K562 (cell line): ENCODE data around the gene MRM2. TPM values are rescaled to one million over a fixed set of nuclear protein-coding genes. Genes with fewer than 3 reads are reported as not detected.

Experiments used
- ATAC-seq: fragments of 200-7000 bp; cut with Tn5 transposase; 3 replicates; pipeline ENCODE4 v1.9.1; 2020; ENCODE audit warnings: moderate library complexity
- BruUV-seq: library from RNA; stranded (reverse); fragments of 400-500 nt; replicated peaks from 2 replicates; lab custom pipeline; 2021; lab: Mats Ljungman, UMichigan
- CTCF ChIA-PET: fragments of 300-600 bp; formaldehyde crosslinking; extraction: SDS; loops from one replicate; lab custom pipeline; 2021; ENCODE audit warnings: low intra/inter-chr PET ratio; lab: Yijun Ruan, JAX
- POLR2A ChIA-PET: fragments of 300-600, 350-650 bp; sonication (Branson Sonifier 250); formaldehyde crosslinking; extraction: SDS; loops from one replicate; lab custom pipeline; 2021; ENCODE audit warnings: antibody characterized with exemption, inconsistent platforms; lab: Yijun Ruan, JAX
- DNase-seq, 4 experiments: peaks; one replicate each; pipeline versions ENCODE4 v3.0.0 to v3.0.0-alpha.2; 2011 to 2018; ENCODE audit warnings: low spot score in 3 of 4, mixed read lengths in 3 of 4; ENCODE audit errors: extremely low read depth in 1 of 4
- FAIRE-seq: peaks from 2 replicates; lab custom pipeline; 2011; peaks lifted over from hg19 to GRCh38; lab: Jason Lieb, UNC
- H2AFZ ChIP-seq: 2 replicates; pipeline ENCODE4 v1.6.0; 2011; ENCODE audit warnings: low read depth, low read length, control low read depth, inconsistent platforms
- H3K27ac ChIP-seq: fragments of 200-600 bp; 3 replicates; pipeline ENCODE4 v1.8.0; 2011; ENCODE audit warnings: low read depth, mild to moderate bottlenecking, control low read depth, inconsistent platforms, low read length, moderate library complexity, mixed read lengths; ENCODE audit errors: extremely low read depth
- H3K27me3 ChIP-seq, 2 experiments: fragments of 300-600 bp in 1 of 2; 2 replicates in 1 of 2; 3 replicates in 1 of 2; pipeline versions ENCODE4 v1.6.0 to v1.8.0; 2011; ENCODE audit warnings: inconsistent platforms in 2 of 2, low read length in 2 of 2, mild to moderate bottlenecking in 1 of 2, mixed read lengths in 1 of 2, moderate library complexity in 1 of 2; ENCODE audit not compliant: control insufficient read depth in 2 of 2, insufficient read depth in 2 of 2
- H3K36me3 ChIP-seq: fragments of 300-600 bp; 3 replicates; pipeline ENCODE4 v1.8.0; 2011; ENCODE audit warnings: mild to moderate bottlenecking, low read length, inconsistent platforms; ENCODE audit not compliant: control insufficient read depth, insufficient read depth
- H3K4me1 ChIP-seq, 2 experiments: fragments of 200-600 bp in 1 of 2; replicated peaks in 1 of 2; 2 replicates in 1 of 2; 3 replicates in 1 of 2; pipeline versions ENCODE4 v1.5.1 to v1.8.0; 2011; ENCODE audit warnings: inconsistent platforms in 2 of 2, low read length in 2 of 2, mild to moderate bottlenecking in 1 of 2, mixed read lengths in 1 of 2, moderate library complexity in 1 of 2; ENCODE audit not compliant: control insufficient read depth in 2 of 2, insufficient read depth in 2 of 2
- H3K4me2 ChIP-seq: 2 replicates; pipeline ENCODE4 v1.6.1; 2011; ENCODE audit warnings: low read length, control low read depth, inconsistent platforms, mixed read lengths; ENCODE audit not compliant: insufficient read depth
- H3K4me3 ChIP-seq: fragments of 200-600 bp; sonication (generic), shearing (Covaris generic); 2 replicates; pipeline ENCODE4 v1.5.1; 2016; ENCODE audit warnings: control low read depth, inconsistent platforms
- H3K79me2 ChIP-seq: fragments of 200-600 bp; 3 replicates; pipeline ENCODE4 v1.8.0; 2011; ENCODE audit warnings: low read length, inconsistent platforms; ENCODE audit not compliant: control insufficient read depth, insufficient read depth
- H3K9ac ChIP-seq, 2 experiments: 2 replicates each; pipeline versions ENCODE4 v1.6.0 to v1.6.1; 2011; ENCODE audit warnings: low read depth in 2 of 2, low read length in 2 of 2, control low read depth in 1 of 2, inconsistent platforms in 1 of 2, mild to moderate bottlenecking in 1 of 2, mixed read lengths in 1 of 2; ENCODE audit not compliant: insufficient read depth in 1 of 2
- H3K9me1 ChIP-seq: one replicate; pipeline ENCODE4 v1.6.0; 2011; ENCODE audit warnings: inconsistent platforms, mild to moderate bottlenecking, low read length, moderate library complexity; ENCODE audit not compliant: control insufficient read depth, insufficient read depth
- H3K9me3 ChIP-seq: replicated peaks from 2 replicates; pipeline ENCODE4 v1.5.1; 2011; ENCODE audit warnings: low read depth, low read length, inconsistent platforms; ENCODE audit not compliant: control insufficient read depth, insufficient read depth
- H4K20me1 ChIP-seq: replicated peaks from 2 replicates; pipeline ENCODE4 v1.6.1; 2011; ENCODE audit warnings: low read length, inconsistent platforms, mixed read lengths; ENCODE audit not compliant: control insufficient read depth, insufficient read depth
- ZNF133 ChIP-seq: fragments of 250-450 bp; sonication (Bioruptor Pico); IDR thresholded peaks from 2 replicates; pipeline ENCODE4 v1.4.0; 2020; ENCODE audit warnings: mild to moderate bottlenecking
- ZNF3 ChIP-seq: fragments of 250-450 bp; sonication (Bioruptor Pico); IDR thresholded peaks from 2 replicates; pipeline ENCODE4 v1.5.0; 2021; ENCODE audit warnings: mild to moderate bottlenecking, moderate library complexity
- WGBS: fragments of 100-300 bp; shearing (Covaris generic); methylation state at CpG from one replicate; pipeline ENCODE4 v1.1.6; 2016; ENCODE audit warnings: low coverage, mixed read lengths; ENCODE audit not compliant: insufficient coverage; ENCODE audit errors: missing lambda C conversion rate; 5-methylcytosine and 5-hydroxymethylcytosine counted together
- in situ Hi-C: fragments of 300-500 bp; cut with MboI; formaldehyde crosslinking; loops from 4 replicates; pipeline ENCODE4 v1.15.0; 2018; ENCODE audit warnings: inconsistent platforms, mixed read lengths
- intact Hi-C: fragments of 100-400 bp; cut with micrococcal nuclease; formaldehyde crosslinking; loops from 2 replicates; pipeline ENCODE4 v1.14.2; 2022
- polyA plus RNA-seq, 8 experiments: library from polyadenylated mRNA; depleted of rRNA in 4 of 8; stranded (reverse) in 5 of 8; unstranded in 3 of 8; fragments of >200 nt; fragmentation: Nextera tagmentation in 2 of 8; fragmentation: Illumina TruSeq in 1 of 8; extraction: Ambion mirVana in 2 of 8; extraction: Trizol in 1 of 8; gene quantifications; 2 replicates each; pipeline versions ENCODE4 v1.2.1 to v1.2.3, GENCODE V29; 2011 to 2014; ENCODE audit warnings: inconsistent platforms in 1 of 8, missing spikeins in 1 of 8
- total RNA-seq, 7 experiments: library from RNA; depleted of rRNA in 6 of 7; stranded (reverse); fragments of >200 nt in 6 of 7; fragmentation: Illumina TruSeq in 2 of 7; extraction: Trizol in 2 of 7; gene quantifications; 2 replicates each; pipeline versions ENCODE4 v1.2.1 to v1.2.3, GENCODE V29; 2011 to 2021; ENCODE audit warnings: low replicate concordance in 1 of 7
- TF ChIP-seq, protein P1 (sequence below): sonication (generic); formaldehyde crosslinking; IDR thresholded peaks from 2 replicates; pipeline ENCODE4 v1.8.0; 2022; ENCODE audit warnings: mild to moderate bottlenecking, missing genetic modification reagents

MRM2 gene
- total and polyA plus RNA-seq, 9 of the 15 experiments (the other 6 are each of a cell fraction or from before 2014, with no cell fraction given) = 32.4 to 116 (median 50.5) TPM

DNA sequence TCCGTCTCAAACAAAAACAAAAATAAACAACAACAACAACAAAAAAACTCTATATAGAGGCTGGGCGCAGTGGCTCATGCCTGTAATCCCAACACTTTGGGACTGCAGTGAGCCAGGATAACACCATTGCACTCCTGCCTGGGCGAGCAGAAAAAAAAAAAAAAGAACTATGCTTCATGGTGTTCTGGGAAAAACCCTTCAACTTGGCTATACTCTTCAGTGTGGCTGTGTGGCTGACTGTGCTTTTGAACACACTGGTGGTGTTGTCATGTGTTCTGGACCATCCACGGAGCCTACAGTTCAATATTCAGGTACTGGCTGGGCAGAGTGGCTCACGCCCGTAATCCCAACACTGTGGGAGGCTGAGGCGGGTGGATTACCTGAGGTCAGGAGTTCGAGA, 45.7 kb upstream of the MRM2 start:
- Histone ChIP-seq H2AFZ (no peak overlapping the region), H3K9ac (no peak overlapping the region), H3K27ac (no peak overlapping the region), H3K9me3 (no peaks in the 10 kb centered on the region), H3K4me3 (no peak overlapping the region), H3K79me2 (peaks cover 6% of the 10 kb centered on the region), H4K20me1 (no peaks in the 10 kb centered on the region), H3K27me3 (no peaks in the 10 kb centered on the region), H3K36me3 (peaks cover 10% of the 10 kb centered on the region; the same call in 2 of the 3 replicates), H3K4me1 (peaks cover 3 to 11% of the 10 kb centered on the region in 2 experiments; a peak in 4 of 5 replicates), H3K4me2 (no peak overlapping the region), H3K9me1 (no peaks in the 10 kb centered on the region)
- CTCF ChIA-PET = no interaction called here
- POLR2A ChIA-PET = no interaction called here
- no TSS peak for BruUV-seq
- ATAC-seq (no peak), DNase-seq (no peak), FAIRE-seq (no peak)
- no peak for TF ChIP-seq ZNF3 (CRISPR knock-in tag)
- TF ChIP-seq, protein P1, sequence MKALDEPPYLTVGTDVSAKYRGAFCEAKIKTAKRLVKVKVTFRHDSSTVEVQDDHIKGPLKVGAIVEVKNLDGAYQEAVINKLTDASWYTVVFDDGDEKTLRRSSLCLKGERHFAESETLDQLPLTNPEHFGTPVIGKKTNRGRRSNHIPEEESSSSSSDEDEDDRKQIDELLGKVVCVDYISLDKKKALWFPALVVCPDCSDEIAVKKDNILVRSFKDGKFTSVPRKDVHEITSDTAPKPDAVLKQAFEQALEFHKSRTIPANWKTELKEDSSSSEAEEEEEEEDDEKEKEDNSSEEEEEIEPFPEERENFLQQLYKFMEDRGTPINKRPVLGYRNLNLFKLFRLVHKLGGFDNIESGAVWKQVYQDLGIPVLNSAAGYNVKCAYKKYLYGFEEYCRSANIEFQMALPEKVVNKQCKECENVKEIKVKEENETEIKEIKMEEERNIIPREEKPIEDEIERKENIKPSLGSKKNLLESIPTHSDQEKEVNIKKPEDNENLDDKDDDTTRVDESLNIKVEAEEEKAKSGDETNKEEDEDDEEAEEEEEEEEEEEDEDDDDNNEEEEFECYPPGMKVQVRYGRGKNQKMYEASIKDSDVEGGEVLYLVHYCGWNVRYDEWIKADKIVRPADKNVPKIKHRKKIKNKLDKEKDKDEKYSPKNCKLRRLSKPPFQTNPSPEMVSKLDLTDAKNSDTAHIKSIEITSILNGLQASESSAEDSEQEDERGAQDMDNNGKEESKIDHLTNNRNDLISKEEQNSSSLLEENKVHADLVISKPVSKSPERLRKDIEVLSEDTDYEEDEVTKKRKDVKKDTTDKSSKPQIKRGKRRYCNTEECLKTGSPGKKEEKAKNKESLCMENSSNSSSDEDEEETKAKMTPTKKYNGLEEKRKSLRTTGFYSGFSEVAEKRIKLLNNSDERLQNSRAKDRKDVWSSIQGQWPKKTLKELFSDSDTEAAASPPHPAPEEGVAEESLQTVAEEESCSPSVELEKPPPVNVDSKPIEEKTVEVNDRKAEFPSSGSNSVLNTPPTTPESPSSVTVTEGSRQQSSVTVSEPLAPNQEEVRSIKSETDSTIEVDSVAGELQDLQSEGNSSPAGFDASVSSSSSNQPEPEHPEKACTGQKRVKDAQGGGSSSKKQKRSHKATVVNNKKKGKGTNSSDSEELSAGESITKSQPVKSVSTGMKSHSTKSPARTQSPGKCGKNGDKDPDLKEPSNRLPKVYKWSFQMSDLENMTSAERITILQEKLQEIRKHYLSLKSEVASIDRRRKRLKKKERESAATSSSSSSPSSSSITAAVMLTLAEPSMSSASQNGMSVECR = no peak
- TF ChIP-seq ZNF133 (CRISPR knock-in tag) = no peak
- 82% methylated on average over 7 of the region's 8 CpGs for WGBS
- in situ Hi-C loops = no loop called here
- intact Hi-C loops = no loop called here
